Heart right ventricle (tissue), 16 donors: ENCODE measurements around the gene PRRG3. TPM values are rescaled to one million over a fixed set of nuclear protein-coding genes. Genes with fewer than 3 reads are reported as not detected.

Source experiments
- ATAC-seq, 8 donors: fragments of 200-7000 bp; cut with Tn5 transposase; one replicate each; pipeline ENCODE4 v1.9.1; 2020; ENCODE audit warnings: mild to moderate bottlenecking in 8 of 8, moderate library complexity in 8 of 8, moderate number of reproducible peaks in 1 of 8
- DNase-seq, 2 donors: peaks; one replicate each; pipeline ENCODE4 v3.0.0-alpha.2; 2020
- H3K27ac ChIP-seq, 10 donors: fragments of 200-600 bp; sonication (generic) in 2 of 10; one replicate each; pipeline versions ENCODE4 v1.5.0 to v1.8.0; 2020 to 2022; ENCODE audit warnings: mild to moderate bottlenecking in 3 of 10
- H3K27me3 ChIP-seq, 7 donors: fragments of 200-600 bp; one replicate each; pipeline ENCODE4 v1.8.0; 2021 to 2022; ENCODE audit warnings: mild to moderate bottlenecking in 2 of 7
- H3K36me3 ChIP-seq, 9 donors: fragments of 200-600 bp; sonication (generic) in 1 of 9; one replicate each; pipeline versions ENCODE4 v1.5.0 to v1.8.0; 2020 to 2022; ENCODE audit warnings: mild to moderate bottlenecking in 2 of 9
- H3K4me1 ChIP-seq, 9 donors: fragments of 200-600 bp; sonication (generic) in 1 of 9; one replicate each; pipeline versions ENCODE4 v1.5.0 to v1.8.0; 2020 to 2022; ENCODE audit warnings: mild to moderate bottlenecking in 4 of 9
- H3K4me3 ChIP-seq, 10 donors: fragments of 200-600 bp; sonication (generic) in 2 of 10; one replicate each; pipeline versions ENCODE4 v1.5.0 to v1.8.0; 2020 to 2022; ENCODE audit warnings: mild to moderate bottlenecking in 7 of 10, moderate library complexity in 2 of 10
- H3K9me3 ChIP-seq, 11 donors: fragments of 200-600 bp in 10 of 11; sonication (generic) in 2 of 11; one replicate each; pipeline versions ENCODE4 v1.5.0 to v1.8.0; 2013 to 2022; ENCODE audit warnings: mild to moderate bottlenecking in 2 of 11, control low read depth in 1 of 11, moderate library complexity in 1 of 11
- CTCF ChIP-seq, 9 donors: fragments of 200-600 bp; sonication (generic) in 2 of 9; IDR thresholded peaks; one replicate each; pipeline versions ENCODE4 v1.5.0 to v1.8.0; 2021 to 2022; ENCODE audit warnings: antibody characterized with exemption in 9 of 9, mild to moderate bottlenecking in 5 of 9, moderate library complexity in 1 of 9
- WGBS, 2 donors: extraction: QIAGEN DNeasy Blood & Tissue Kit; methylation state at CpG; one replicate each; pipeline ENCODE4 v1.1.7; 2013; ENCODE audit warnings: inconsistent platforms in 1 of 2; 5-methylcytosine and 5-hydroxymethylcytosine counted together
- intact Hi-C, 10 donors: fragments of 100-400 bp; cut with DNase I; formaldehyde crosslinking; loops; one replicate each; pipeline versions ENCODE4 v1.11.1 to v1.14.2; 2022
- polyA plus RNA-seq, 2 donors: library from polyadenylated mRNA; stranded (reverse); fragments of 200-250 nt; gene quantifications; one replicate each; pipeline ENCODE4 v1.2.3, GENCODE V29; 2013
- total RNA-seq, 10 donors: library from RNA; stranded (reverse); fragmentation: NEBNext Ultra II Directional in 3 of 10; extraction: Animal tissue kit (Norgen Biotek cat#: 25700) in 3 of 10; gene quantifications; one replicate each; pipeline versions ENCODE4 v1.2.1 to v1.2.4, GENCODE V29; 2021 to 2023
- donor health status: Arrhythmogenic right ventricular cardiomyopathy.
- donor health status: ischemic (EF 13 %, LVEDD 7.1; RV severe dilation, severe dysfunction).
- donor health status: healthy with polysubstance abuse.
- donor health status: DM: no; HTN: yes; CAD: no.
- donor health status: DM: no; HTN: no; CAD: no.
- donor health status: ischemic (EF 25% LVEDD 6.9; RV normal size, moderate dysfunction).
- donor health status: ischemic (EF 25% LVEDD 5.7; RV mildly dilated, moderate dysfunction).
- donor health status: healthy.
- donor health status: DM: yes; HTN: yes; CAD: no.
- donor health status: Ischemic cardiomyopathy.
- donor health status: ischemic (EF 35%, LVEDD 5.7; RV mildly dilated, moderate dysfunction).
- donor health status: nonischemic (EF 11% LVEDD 7.7; RV severe dilation, severe dysfunction).
- donor health status: DM: yes; HTN: yes; CAD: no.
- donor health status: PGD.
- donor health status: ischemic (EF 29% LVEDD 5.4; RV normal size, mild dysfunction).
- donor health status: nonischemic (EF 23%, LVEDD 6.1; RV moderate dilation, normal function).

Gene PRRG3
- total and polyA plus RNA-seq, 12 donors = 0.20 to 4.4 (median 2.3) TPM

- no peak for TF ChIP-seq CTCF (IDR thresholded peaks at IDR 0.05)
- no peak for DNase-seq
Observed at GRCh38 chrX:151745651-151746050, 50.4 kb downstream of the PRRG3 start.

GRCh38 chrX:151746502-151746901 is 51.2 kb downstream of the PRRG3 start:
- 80 to 82% methylated on average over 2 of the region's 2 CpGs for WGBS, 2 donors
- no peak for ATAC-seq
- no peak overlapping the region for H3K27ac ChIP-seq

More at GRCh38 chrX:151745651-151746050, 50.4 kb downstream of the PRRG3 start:
- H3K4me1 ChIP-seq = no peaks in the 10 kb centered on the region
- intact Hi-C loops = no loop called here
- no peak overlapping the region for H3K4me3 ChIP-seq
- H3K27ac ChIP-seq = no peak overlapping the region
- WGBS, 2 donors = 89 to 92% methylated on average over 6 of the region's 6 CpGs
- ATAC-seq = no peak
- no peaks in the 10 kb centered on the region for H3K9me3 ChIP-seq
- no peaks in the 10 kb centered on the region for H3K36me3 ChIP-seq
- peaks cover 0 to 28% (median 0%) of the 10 kb centered on the region in 7 donors for H3K27me3 ChIP-seq

GRCh38 chrX:151750511-151750910 is 55.3 kb downstream of the PRRG3 start:
- Histone ChIP-seq H3K27ac (no peak overlapping the region), H3K4me3 (no peak overlapping the region), H3K36me3 (no peaks in the 10 kb centered on the region), H3K4me1 (no peaks in the 10 kb centered on the region), H3K27me3 (peaks cover 0 to 57% (median 0%) of the 10 kb centered on the region in 7 donors), H3K9me3 (no peaks in the 10 kb centered on the region)
- no peak for DNase-seq
- no peak for ATAC-seq
- intact Hi-C loops = loop anchor here (5.0 to 10.0 kb wide), 4 partner anchors 592 to 887 kb away; partner anchors contain the start of gene GABRQ (in 2 of the 10)
- TF ChIP-seq CTCF (IDR thresholded peaks at IDR 0.05) = no peak
- 91 to 99% methylated on average over 5 of the region's 5 CpGs for WGBS, 2 donors

More at GRCh38 chrX:151746502-151746901, 51.2 kb downstream of the PRRG3 start:
- Histone ChIP-seq H3K36me3 (no peaks in the 10 kb centered on the region), H3K27me3 (peaks cover 0 to 36% (median 0%) of the 10 kb centered on the region in 7 donors), H3K4me1 (no peaks in the 10 kb centered on the region), H3K9me3 (no peaks in the 10 kb centered on the region), H3K4me3 (no peak overlapping the region)
- DNase-seq = no peak
- TF ChIP-seq CTCF (IDR thresholded peaks at IDR 0.05) = no peak
- intact Hi-C loops = no loop called here

GRCh38 chrX:151752847-151753246 is 57.6 kb downstream of the PRRG3 start:
- no peaks in the 10 kb centered on the region for H3K36me3 ChIP-seq
- H3K4me1 ChIP-seq = no peaks in the 10 kb centered on the region
- no peak overlapping the region for H3K27ac ChIP-seq
- H3K27me3 ChIP-seq = peaks cover 0 to 51% (median 0%) of the 10 kb centered on the region in 7 donors
- ATAC-seq = no peak
- H3K4me3 ChIP-seq = no peak overlapping the region
- no peak for DNase-seq
- WGBS, 2 donors = 63% methylated on average over 5 of the region's 5 CpGs
- intact Hi-C loops = loop anchor here (2.0 to 10.0 kb wide), 6 partner anchors 589 to 884 kb away; partner anchors contain the start of gene GABRQ (in 2 of the 10)
- TF ChIP-seq CTCF (IDR thresholded peaks at IDR 0.05) = no peak
- H3K9me3 ChIP-seq = no peaks in the 10 kb centered on the region
